HG03135 (cell line): ENCODE data around the gene PRKAR1B.

Source experiments
- ATAC-seq: cut with Tn5 transposase; IDR thresholded peaks from one replicate; pipeline ENCODE4 v1.9.1; 2021; ENCODE audit warnings: mild to moderate bottlenecking, moderate library complexity; ENCODE audit not compliant: unreplicated experiment

The PRKAR1B gene

GRCh38 chr7:594212-594913 lies 132.7 kb downstream of the PRKAR1B start:
- ATAC-seq, result no peak

- ATAC-seq, result no peak
Measured at GRCh38 chr7:593324-594115, 133.6 kb downstream of the PRKAR1B start.

- no peak for ATAC-seq
Measured at GRCh38 chr7:591856-592628, 135.0 kb downstream of the PRKAR1B start.

GRCh38 chr7:590731-591551 lies 136.1 kb downstream of the PRKAR1B start:
- ATAC-seq, result no peak

- no peak for ATAC-seq
Measured at GRCh38 chr7:589781-590575, 137.1 kb downstream of the PRKAR1B start.

GRCh38 chr7:587767-588166 lies 139.3 kb downstream of the PRKAR1B start:
- ATAC-seq, result no peak

GRCh38 chr7:586494-586893 lies 140.6 kb downstream of the PRKAR1B start:
- ATAC-seq, result no peak

GRCh38 chr7:585873-586272 lies 141.2 kb downstream of the PRKAR1B start:
- ATAC-seq, result no peak

- no peak for ATAC-seq
Measured at GRCh38 chr7:585229-585711, 141.8 kb downstream of the PRKAR1B start.

GRCh38 chr7:584820-585219 lies 142.3 kb downstream of the PRKAR1B start:
- no peak for ATAC-seq

GRCh38 chr7:584122-584465 lies 143.0 kb downstream of the PRKAR1B start:
- ATAC-seq, result no peak

GRCh38 chr7:583410-584121 lies 143.5 kb downstream of the PRKAR1B start:
- ATAC-seq, result no peak

GRCh38 chr7:582931-583330 lies 144.2 kb downstream of the PRKAR1B start:
- no peak for ATAC-seq

GRCh38 chr7:582081-582835 lies 144.8 kb downstream of the PRKAR1B start:
- ATAC-seq, result no peak

- ATAC-seq, result no peak
Measured at GRCh38 chr7:578386-578785, 148.7 kb downstream of the PRKAR1B start.

- ATAC-seq, result no peak
Measured at GRCh38 chr7:577741-578370, 149.2 kb downstream of the PRKAR1B start.

- no peak for ATAC-seq
Measured at GRCh38 chr7:577278-577665, 149.8 kb downstream of the PRKAR1B start.
